ENCODE measurements around the gene GCA. TPM values are rescaled to one million over a fixed set of nuclear protein-coding genes. Genes with fewer than 3 reads are reported as not detected.

Gene GCA
- total RNA-seq, 4 donors from 2014 or later, result 4.9 to 30.5 (median 22.6) TPM

GRCh38 chr2:162385536-162385935 lies 41.6 kb downstream of the GCA start:
- TF ChIP-seq CTCF (IDR thresholded peaks at IDR 0.05), result no peak
- TF ChIP-seq EP300 (IDR thresholded peaks at IDR 0.05), result no peak
- no peak for TF ChIP-seq POLR2AphosphoS5 (IDR thresholded peaks at IDR 0.05)
- no peak for TF ChIP-seq POLR2A (IDR thresholded peaks at IDR 0.05)
- ATAC-seq, result no peak
- H3K36me3 ChIP-seq, result no peaks in the 10 kb centered on the region
- 33 to 45% methylated on average over 3 of the region's 3 CpGs for WGBS, 2 donors (ENCODE audit: low coverage in 1 of 2)
- H3K4me3 ChIP-seq, result no peak overlapping the region
- H3K27ac ChIP-seq, result no peak overlapping the region
- no peaks in the 10 kb centered on the region for H3K9me3 ChIP-seq
- H3K4me1 ChIP-seq, result peaks cover 0 to 19% (median 3%) of the 10 kb centered on the region in 3 donors
- H3K27me3 ChIP-seq, result no peaks in the 10 kb centered on the region

GRCh38 chr2:162390801-162391200 lies 46.9 kb downstream of the GCA start:
- Histone ChIP-seq H3K4me1 (no peaks in the 10 kb centered on the region), H3K27me3 (no peaks in the 10 kb centered on the region), H3K9me3 (no peaks in the 10 kb centered on the region), H3K4me3 (no peak overlapping the region), H3K27ac (no peak overlapping the region), H3K36me3 (no peaks in the 10 kb centered on the region)
- TF ChIP-seq CTCF (IDR thresholded peaks at IDR 0.05) (no peak), EP300 (IDR thresholded peaks at IDR 0.05) (no peak), POLR2AphosphoS5 (IDR thresholded peaks at IDR 0.05) (no peak), POLR2A (IDR thresholded peaks at IDR 0.05) (no peak)
- no peak for ATAC-seq
- 99 to 100% methylated on average over 1 to 4 of the region's 4 CpGs for WGBS, 2 donors (ENCODE audit: low coverage in 1 of 2)

- Histone ChIP-seq H3K27me3 (no peaks in the 10 kb centered on the region), H3K36me3 (no peaks in the 10 kb centered on the region), H3K27ac (no peak overlapping the region), H3K9me3 (no peaks in the 10 kb centered on the region), H3K4me3 (no peak overlapping the region), H3K4me1 (no peaks in the 10 kb centered on the region)
- ATAC-seq, result no peak
- WGBS, 2 donors (ENCODE audit: low coverage in 1 of 2), result 75 to 91% methylated on average over 3 of the region's 3 CpGs
- no peak for TF ChIP-seq CTCF (IDR thresholded peaks at IDR 0.05)
- no peak for TF ChIP-seq EP300 (IDR thresholded peaks at IDR 0.05)
- no peak for TF ChIP-seq POLR2A (IDR thresholded peaks at IDR 0.05)
- no peak for TF ChIP-seq POLR2AphosphoS5 (IDR thresholded peaks at IDR 0.05)
Measured at GRCh38 chr2:162400336-162400735, 56.4 kb downstream of the GCA start.

GRCh38 chr2:162401871-162402270 lies 57.9 kb downstream of the GCA start:
- Histone ChIP-seq H3K4me1 (peaks cover 0 to 1% (median 0%) of the 10 kb centered on the region in 3 donors), H3K27ac (no peak overlapping the region), H3K9me3 (no peaks in the 10 kb centered on the region), H3K4me3 (no peak overlapping the region), H3K36me3 (no peaks in the 10 kb centered on the region), H3K27me3 (no peaks in the 10 kb centered on the region)
- WGBS, 2 donors (ENCODE audit: low coverage in 1 of 2), result 82 to 91% methylated on average over 2 of the region's 2 CpGs
- ATAC-seq, result no peak
- no peak for TF ChIP-seq EP300 (IDR thresholded peaks at IDR 0.05)
- no peak for TF ChIP-seq POLR2A (IDR thresholded peaks at IDR 0.05)
- no peak for TF ChIP-seq POLR2AphosphoS5 (IDR thresholded peaks at IDR 0.05)
- no peak for TF ChIP-seq CTCF (IDR thresholded peaks at IDR 0.05)

- WGBS, 2 donors (ENCODE audit: low coverage in 1 of 2), result 38 to 57% methylated on average over 1 of the region's 1 CpG
- no peak for ATAC-seq
Measured at GRCh38 chr2:162403884-162404283, 60.0 kb downstream of the GCA start.

More at GRCh38 chr2:162403884-162404283, 60.0 kb downstream of the GCA start:
- H3K9me3 ChIP-seq, result no peaks in the 10 kb centered on the region
- H3K27me3 ChIP-seq, result no peaks in the 10 kb centered on the region
- no peak overlapping the region for H3K27ac ChIP-seq
- TF ChIP-seq POLR2A (IDR thresholded peaks at IDR 0.05) (no peak), CTCF (IDR thresholded peaks at IDR 0.05) (no peak), EP300 (IDR thresholded peaks at IDR 0.05) (no peak), POLR2AphosphoS5 (IDR thresholded peaks at IDR 0.05) (no peak)
- H3K36me3 ChIP-seq, result no peaks in the 10 kb centered on the region
- peaks cover 0 to 7% (median 0%) of the 10 kb centered on the region in 3 donors for H3K4me1 ChIP-seq
- no peak overlapping the region for H3K4me3 ChIP-seq

Measured in gastroesophageal sphincter (tissue), 4 donors.